ENCODE results near the gene MTMR2.

DNA sequence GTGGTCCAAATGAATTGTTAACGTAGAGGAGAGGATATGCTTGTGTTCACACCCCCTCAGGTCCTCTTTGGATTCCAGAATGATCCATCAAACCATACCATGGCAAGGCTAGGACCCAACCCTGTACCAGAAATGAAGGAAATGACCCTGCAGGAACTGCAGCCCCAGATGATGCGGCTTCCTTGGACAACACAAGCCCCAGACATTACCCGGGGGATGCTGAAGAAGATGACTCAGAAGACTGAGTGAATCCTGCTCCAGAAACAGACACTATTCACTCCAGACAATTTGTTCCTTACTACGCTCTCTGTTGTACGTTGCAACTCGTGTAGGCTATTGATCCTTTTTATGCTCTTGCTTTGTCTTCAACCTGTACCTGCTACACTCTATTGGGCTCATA lies 15.2 kb upstream of the MTMR2 start:
- TF ChIP-seq CTCF (conservative IDR thresholded peaks at IDR 0.05 in 1 of 2, IDR thresholded peaks at IDR 0.05 in 1 of 2; ENCODE audit: low read depth in 1 of 2, low read length in 2 of 2), result no peak
- TF ChIP-seq EZH2 (IDR thresholded peaks at IDR 0.05; ENCODE audit: low read length, missing control alignments), result no peak

Data from fibroblast of lung (primary cell).